Amniotic epithelial cell (primary cell): Measurements from ENCODE around the gene UNC80.
"Not testable (repeated sequence)": the region's sequence is repeated elsewhere in the genome, so short reads cannot be mapped to it uniquely, and the experiment has no call there.

ENCODE experiments used
- DNase-seq: peaks from one replicate; pipeline ENCODE4 v3.0.0-alpha.2; 2010; ENCODE audit warnings: low read depth

Gene UNC80

GRCh38 chr2:209771474-209772289, at the start of gene UNC80:
UNC80 (plus strand) TSS chr2:209771832; CDS start chr2:209772073, 241 bp downstream.
- peak; percentile 37 for DNase-seq

- DNase-seq = no peak
These were observed 45.3 kb upstream of the UNC80 start for GRCh38 chr2:209726311-209726710.

- DNase-seq = no peak
These were observed 44.6 kb upstream of the UNC80 start for GRCh38 chr2:209727077-209727476.

- DNase-seq = no peak
These were observed 36.8 kb upstream of the UNC80 start for GRCh38 chr2:209734805-209735204.

GRCh38 chr2:209741953-209742352, 29.7 kb upstream of the UNC80 start:
- no peak for DNase-seq

GRCh38 chr2:209753020-209753419, 18.6 kb upstream of the UNC80 start:
- no peak for DNase-seq

- DNase-seq = no peak
These were observed 14.5 kb upstream of the UNC80 start for GRCh38 chr2:209757163-209757562.

GRCh38 chr2:209761566-209761965, 10.1 kb upstream of the UNC80 start:
- DNase-seq = no peak

- no peak for DNase-seq
These were observed 9.1 kb upstream of the UNC80 start for GRCh38 chr2:209762563-209762962.

- DNase-seq = no peak
These were observed 8.5 kb upstream of the UNC80 start for GRCh38 chr2:209763106-209763505.

GRCh38 chr2:209766613-209767012, 5.0 kb upstream of the UNC80 start:
- DNase-seq = no peak

GRCh38 chr2:209767316-209767715, 4.3 kb upstream of the UNC80 start:
- DNase-seq = no peak

- no peak for DNase-seq
These were observed 3.1 kb upstream of the UNC80 start for GRCh38 chr2:209768557-209768956.

GRCh38 chr2:209772290-209772685, 656 bp downstream of the UNC80 start:
- no peak for DNase-seq

GRCh38 chr2:209773377-209773776, 1.7 kb downstream of the UNC80 start:
- no peak for DNase-seq

GRCh38 chr2:209787416-209787815, 15.8 kb downstream of the UNC80 start:
- DNase-seq = no peak

- no peak for DNase-seq
These were observed 17.3 kb downstream of the UNC80 start for GRCh38 chr2:209788925-209789324.

GRCh38 chr2:209790066-209790728, 18.6 kb downstream of the UNC80 start:
- DNase-seq = no peak

GRCh38 chr2:209791151-209791550, 19.5 kb downstream of the UNC80 start:
- no peak for DNase-seq

GRCh38 chr2:209795425-209795824, 23.8 kb downstream of the UNC80 start:
- not testable (repeated sequence) for DNase-seq

GRCh38 chr2:209805351-209805750, 33.7 kb downstream of the UNC80 start:
- DNase-seq = no peak

- no peak for DNase-seq
These were observed 34.7 kb downstream of the UNC80 start for GRCh38 chr2:209806318-209806717.

- no peak for DNase-seq
These were observed 36.9 kb downstream of the UNC80 start for GRCh38 chr2:209808521-209808920.

- DNase-seq = no peak
These were observed 37.6 kb downstream of the UNC80 start for GRCh38 chr2:209809256-209809655.
